Kidney epithelial cell (primary cell): ENCODE results near the gene GAS7. TPM values are rescaled to one million over a fixed set of nuclear protein-coding genes. Genes with fewer than 3 reads are reported as not detected.

Experiments
- DNase-seq: peaks from one replicate; pipeline ENCODE4 v3.0.0-alpha.2; 2010; ENCODE audit warnings: low read depth
- H3K27me3 ChIP-seq: 2 replicates; pipeline ENCODE4 v1.6.0; 2011; ENCODE audit warnings: low read length; ENCODE audit not compliant: control insufficient read depth, insufficient read depth
- H3K36me3 ChIP-seq: 2 replicates; pipeline ENCODE4 v1.5.1; 2011; ENCODE audit warnings: low read length; ENCODE audit not compliant: control insufficient read depth, insufficient read depth
- H3K4me3 ChIP-seq: 2 replicates; pipeline ENCODE4 v1.5.1; 2011; ENCODE audit warnings: low read depth, mild to moderate bottlenecking, control low read depth, low read length
- CTCF ChIP-seq: IDR thresholded peaks from 2 replicates; pipeline ENCODE4 v1.5.1; 2011; ENCODE audit warnings: mild to moderate bottlenecking, moderate library complexity, low read length, control low read depth, inconsistent platforms; ENCODE audit not compliant: insufficient read depth, poor library complexity, severe bottlenecking
- total RNA-seq: library from RNA; depleted of rRNA; stranded (reverse); fragments of >200 nt; gene quantifications from 2 replicates; pipeline ENCODE4 v1.2.3, GENCODE V29; 2015

Gene GAS7
- total RNA-seq, 1 donor from 2014 or later: 3.6 TPM

GRCh38 chr17:10116753-10117420 is 81.5 kb downstream of the GAS7 start:
- Histone ChIP-seq H3K36me3 (no peaks in the 10 kb centered on the region), H3K4me3 (no peak overlapping the region), H3K27me3 (no peaks in the 10 kb centered on the region)
- no peak for TF ChIP-seq CTCF
- no peak for DNase-seq

GRCh38 chr17:10116267-10116666 is 82.1 kb downstream of the GAS7 start:
- Histone ChIP-seq H3K36me3 (no peaks in the 10 kb centered on the region), H3K4me3 (no peak overlapping the region), H3K27me3 (no peaks in the 10 kb centered on the region)
- no peak for DNase-seq
- TF ChIP-seq CTCF: no peak

GRCh38 chr17:10115536-10115932 is 82.9 kb downstream of the GAS7 start:
- H3K27me3 ChIP-seq: no peaks in the 10 kb centered on the region
- no peak for DNase-seq
- no peak overlapping the region for H3K4me3 ChIP-seq
- no peak for TF ChIP-seq CTCF
- no peaks in the 10 kb centered on the region for H3K36me3 ChIP-seq

- no peak for TF ChIP-seq CTCF
- no peaks in the 10 kb centered on the region for H3K27me3 ChIP-seq
- DNase-seq: peak; percentile 82
- no peak overlapping the region for H3K4me3 ChIP-seq
- H3K36me3 ChIP-seq: no peaks in the 10 kb centered on the region
These were observed 83.4 kb downstream of the GAS7 start for GRCh38 chr17:10114931-10115535.

- no peak for DNase-seq
- no peak for TF ChIP-seq CTCF
- Histone ChIP-seq H3K4me3 (no peak overlapping the region), H3K36me3 (no peaks in the 10 kb centered on the region), H3K27me3 (no peaks in the 10 kb centered on the region)
These were observed 85.4 kb downstream of the GAS7 start for GRCh38 chr17:10112962-10113361.
